Globus pallidus (tissue), 1 donor: ENCODE results near the gene IQUB.
A peak's percentile ranks its signal among the peaks of the same experiment; 100 is the strongest.
"Not testable (repeated sequence)": the region's sequence is repeated elsewhere in the genome, so short reads cannot be mapped to it uniquely, and the experiment has no call there.

Experiments
- DNase-seq: peaks from one replicate; pipeline ENCODE4 v3.0.0-alpha.2; 2015; ENCODE audit warnings: low spot score

The IQUB gene

DNA sequence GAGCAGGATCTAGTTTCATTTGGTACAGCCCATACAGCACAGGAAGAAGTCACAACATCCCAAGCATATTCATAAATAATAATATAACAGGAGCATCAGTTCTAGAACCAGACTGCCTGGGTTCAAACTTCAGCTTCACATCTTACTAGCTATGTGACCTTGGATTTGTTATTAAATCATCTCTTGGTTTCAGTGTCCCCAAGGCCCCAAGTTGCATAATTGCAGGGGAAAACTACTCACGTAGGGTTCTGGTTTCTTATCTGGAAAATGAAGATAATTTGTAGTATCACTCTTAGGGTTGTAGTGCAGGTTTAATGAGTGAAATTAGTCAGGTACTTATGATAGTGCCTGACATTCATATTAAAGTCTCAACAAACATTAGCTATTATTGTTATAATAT, 5.5 kb upstream of the IQUB start:
- no peak for DNase-seq

DNA sequence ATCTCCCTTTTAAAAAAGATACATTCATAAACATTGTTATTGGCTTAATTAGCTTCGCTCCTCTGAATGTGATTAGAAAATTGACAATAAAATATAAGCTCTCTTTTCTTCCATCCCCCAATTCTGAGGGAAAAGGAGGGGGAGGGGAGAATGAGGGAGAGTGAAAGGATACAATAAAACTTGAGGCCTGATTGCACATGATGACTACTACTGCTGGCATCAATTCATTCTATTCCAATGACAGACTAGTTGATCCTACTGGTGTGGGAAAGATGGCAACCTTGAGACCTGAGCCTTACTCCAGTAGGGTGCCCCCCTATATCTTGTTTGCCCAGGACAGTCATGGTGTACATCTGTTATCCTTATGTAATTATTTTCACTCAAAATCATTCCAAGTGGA, 4.5 kb upstream of the IQUB start:
- no peak for DNase-seq

DNA sequence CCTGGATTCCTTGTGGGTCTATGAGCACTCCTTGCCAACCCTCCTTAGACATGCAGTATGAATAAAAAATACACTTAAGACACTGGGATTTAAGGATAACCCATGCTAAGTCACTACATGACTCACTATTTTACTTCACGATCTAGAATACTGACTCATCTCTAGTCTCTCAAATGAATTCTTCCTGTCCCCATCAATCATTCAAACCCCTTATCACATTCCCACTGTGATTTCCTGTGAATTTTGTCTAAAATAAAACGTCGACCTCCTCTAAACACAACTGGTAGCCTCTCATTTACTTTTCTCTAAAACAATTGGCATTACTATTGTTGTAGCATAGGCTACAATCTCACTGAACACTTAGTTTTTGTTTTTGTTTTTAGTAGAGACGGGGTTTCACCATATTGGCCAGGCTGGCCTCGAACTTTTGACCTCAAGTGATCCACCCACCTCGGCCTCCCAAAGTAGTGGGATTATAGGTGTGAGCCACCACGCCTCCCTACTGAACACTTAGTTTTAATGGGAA, 3.9 kb upstream of the IQUB start:
- no peak for DNase-seq

DNA sequence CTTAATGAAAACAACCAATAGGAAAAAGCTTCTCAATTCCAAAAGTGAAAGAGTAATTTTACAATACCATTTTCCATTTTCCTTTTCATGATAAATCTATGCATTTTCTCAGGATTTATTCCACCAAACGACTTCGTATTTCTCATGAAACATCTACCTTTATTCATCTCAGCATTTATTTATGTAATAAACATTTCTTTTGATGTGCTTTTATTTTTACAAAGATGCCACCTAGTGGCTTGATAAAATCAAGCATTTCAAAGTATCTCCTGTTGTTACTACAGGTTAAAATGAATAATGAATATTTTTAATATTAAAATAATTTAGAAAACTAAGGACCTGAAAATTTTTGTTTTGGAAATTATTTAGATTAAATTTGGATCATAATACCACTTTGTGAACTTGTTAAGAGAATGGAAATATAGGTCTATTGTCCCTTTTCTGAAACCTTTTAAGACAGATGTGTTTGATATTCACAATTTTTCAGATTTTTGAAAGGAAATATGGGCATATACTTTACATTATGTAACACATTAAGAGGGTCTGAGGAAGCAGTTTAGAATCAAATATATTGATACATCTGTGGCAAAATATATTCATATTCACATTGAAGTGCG, 2.7 kb upstream of the IQUB start:
- peak; percentile 34 for DNase-seq

DNA sequence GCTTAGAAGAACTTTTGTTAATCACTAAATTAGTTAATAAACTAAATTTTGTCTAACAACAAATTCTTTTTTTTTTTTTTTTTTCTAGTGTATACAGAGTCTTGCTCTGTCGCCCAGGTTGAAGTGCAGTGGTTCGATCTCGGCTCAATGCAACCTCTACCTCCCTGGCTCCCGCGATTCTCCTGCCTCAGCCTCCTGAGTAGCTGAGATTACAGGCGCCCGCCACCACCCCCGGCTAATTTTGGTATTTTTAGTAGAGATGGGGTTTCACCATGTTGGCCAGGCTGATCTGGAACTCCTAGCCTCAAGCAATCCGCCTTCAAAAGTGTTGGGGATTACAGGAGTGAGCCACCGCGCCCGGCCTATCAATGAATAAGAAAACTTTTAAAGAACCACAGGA, 1.1 kb upstream of the IQUB start:
- DNase-seq = no peak

DNA sequence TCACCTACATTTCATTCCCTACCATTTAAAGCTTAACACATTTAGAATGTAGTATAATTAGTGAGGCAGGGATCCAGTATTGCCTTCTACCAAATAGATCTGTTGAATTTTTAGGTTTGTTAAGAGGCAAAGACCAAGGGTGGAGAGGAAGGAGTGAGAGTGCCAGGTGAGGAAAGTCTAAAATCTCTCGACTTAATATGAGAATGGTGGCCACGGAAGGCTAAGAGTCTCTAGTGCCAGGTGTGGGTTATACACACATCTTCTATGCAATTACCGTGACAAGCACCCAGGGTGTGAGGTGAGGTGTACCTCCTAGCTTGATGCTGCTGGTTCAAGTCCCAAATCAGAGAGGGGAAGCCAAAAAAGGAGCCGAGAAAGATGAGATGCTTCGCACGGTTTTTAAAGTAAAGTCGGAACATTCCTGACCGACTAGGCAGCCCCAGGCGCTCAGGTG, 439 bp downstream of the IQUB start:
- no peak for DNase-seq

GRCh38 chr7:123533553-123533917, 860 bp downstream of the IQUB start:
- no peak for DNase-seq

DNA sequence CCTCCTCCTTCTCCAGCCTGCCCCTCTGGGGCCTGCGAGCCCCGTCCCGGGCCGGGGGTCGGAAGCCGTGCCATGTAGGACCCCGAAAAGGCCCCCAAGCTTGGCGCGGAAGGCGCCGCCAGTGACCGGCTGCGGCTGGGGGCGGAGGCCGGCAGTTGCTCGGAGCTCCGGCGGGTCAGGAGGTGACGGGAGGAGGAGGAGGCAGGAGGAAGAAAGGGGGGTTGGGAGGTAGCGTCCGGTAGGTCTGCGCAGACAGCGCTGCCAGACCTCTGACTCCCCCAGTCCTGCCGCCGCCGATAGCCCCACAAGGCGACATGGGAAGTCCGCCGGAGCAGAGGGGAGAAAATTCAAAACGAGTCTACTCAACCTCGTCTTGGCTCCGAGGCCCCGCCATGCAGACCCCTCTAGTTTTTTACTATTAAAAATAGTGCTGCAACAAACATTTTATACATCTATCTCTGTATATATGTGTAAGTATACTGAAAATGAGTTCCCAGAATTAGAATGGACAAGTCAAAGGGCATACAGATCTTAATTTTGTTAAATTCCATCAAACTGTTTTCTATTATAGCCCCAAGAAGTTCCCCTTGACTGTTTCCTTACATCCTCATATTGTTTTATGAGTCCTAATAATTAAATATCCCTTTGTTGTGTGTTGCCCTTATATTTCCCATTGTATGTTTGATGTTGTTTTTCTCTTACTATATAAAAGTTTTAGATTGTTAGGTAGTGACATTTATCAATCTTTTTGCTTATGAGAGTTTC, 1.4 kb downstream of the IQUB start:
- peak; percentile 36 for DNase-seq

DNA sequence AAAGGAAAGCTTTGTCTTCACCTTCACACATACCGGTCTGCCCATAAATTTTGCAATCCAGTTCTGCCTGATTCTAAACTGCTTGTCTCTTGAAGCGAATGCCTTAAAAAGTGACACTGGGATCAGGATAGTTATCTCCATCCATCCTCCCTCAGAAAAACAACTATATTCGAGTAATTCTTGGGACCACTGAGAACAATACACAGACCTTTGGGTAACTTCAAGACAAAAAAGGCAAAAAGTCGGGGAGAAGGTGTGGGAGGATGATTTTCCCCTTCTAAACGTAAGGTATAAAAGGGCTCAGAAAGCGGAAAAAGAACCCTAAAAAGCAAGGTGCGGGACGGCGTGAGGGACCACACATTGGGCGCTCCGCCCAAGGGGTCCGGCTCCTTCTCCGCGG, 2.1 kb downstream of the IQUB start:
- not testable (repeated sequence) for DNase-seq

GRCh38 chr7:123530035-123530591, 4.3 kb downstream of the IQUB start:
- DNase-seq = not testable (repeated sequence)

DNA sequence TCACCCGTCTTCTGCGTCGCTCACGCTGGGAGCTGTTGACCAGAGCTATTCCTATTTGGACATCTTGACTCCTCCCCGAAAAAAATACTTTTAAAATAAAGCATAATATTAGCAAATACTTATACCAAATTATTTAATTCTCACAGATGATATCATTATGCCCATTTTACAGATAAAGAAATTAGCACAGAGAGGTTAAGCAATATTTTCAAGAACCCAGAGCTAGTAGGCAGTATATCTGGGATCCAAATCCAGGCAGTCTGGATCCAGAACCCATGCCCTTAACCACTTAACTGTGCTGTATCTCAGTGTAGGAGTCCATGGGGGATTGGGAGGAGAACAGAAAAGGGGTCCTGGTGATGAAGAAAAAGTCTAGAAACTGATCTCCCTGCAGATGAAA, 6.1 kb downstream of the IQUB start:
- DNase-seq = no peak

- DNase-seq = not testable (repeated sequence)
Measured at GRCh38 chr7:123527712-123528225, 6.6 kb downstream of the IQUB start.

- not testable (repeated sequence) for DNase-seq
Measured at GRCh38 chr7:123526533-123526932, 7.9 kb downstream of the IQUB start.

- no peak for DNase-seq
Measured at GRCh38 chr7:123522066-123522465, 12.3 kb downstream of the IQUB start.

DNA sequence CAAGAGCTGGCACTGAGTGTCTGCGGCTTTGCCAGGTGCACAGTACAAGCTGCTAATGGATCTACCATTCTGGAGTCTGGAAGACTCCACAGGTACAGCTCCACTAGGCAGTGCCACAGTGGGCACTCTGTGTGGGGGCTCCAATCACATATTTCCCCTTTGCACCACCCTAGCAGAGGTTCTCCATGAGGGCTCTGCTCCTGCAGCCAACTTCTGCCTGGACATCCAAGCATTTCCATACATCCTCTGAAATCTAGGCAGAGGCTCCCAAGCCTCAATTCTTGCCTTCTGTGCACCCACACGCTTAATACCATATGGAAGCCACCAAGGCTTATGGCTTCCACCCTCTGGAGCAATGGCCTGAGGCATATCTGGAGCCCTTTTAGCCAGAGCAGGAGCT, 29.2 kb downstream of the IQUB start:
- DNase-seq = no peak

DNA sequence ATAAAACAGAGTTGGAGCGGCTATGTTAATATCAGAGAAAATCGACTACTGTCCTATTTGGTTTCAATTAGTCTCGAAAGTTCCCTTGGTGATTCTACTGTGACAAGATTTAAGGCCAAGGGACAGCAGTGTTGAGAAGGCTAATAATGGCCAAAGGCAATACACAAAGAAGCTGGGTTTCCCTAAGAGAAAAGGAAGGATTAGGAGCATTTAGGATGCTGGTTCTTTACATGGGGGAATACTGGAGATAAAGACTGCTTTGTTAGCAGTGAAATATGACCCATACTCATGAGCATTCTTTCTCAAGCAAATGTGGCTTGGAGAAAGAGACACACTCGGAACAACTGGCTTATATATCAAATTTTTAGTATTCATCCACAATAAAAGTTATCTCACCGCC, 32.2 kb downstream of the IQUB start:
- DNase-seq = no peak

DNA sequence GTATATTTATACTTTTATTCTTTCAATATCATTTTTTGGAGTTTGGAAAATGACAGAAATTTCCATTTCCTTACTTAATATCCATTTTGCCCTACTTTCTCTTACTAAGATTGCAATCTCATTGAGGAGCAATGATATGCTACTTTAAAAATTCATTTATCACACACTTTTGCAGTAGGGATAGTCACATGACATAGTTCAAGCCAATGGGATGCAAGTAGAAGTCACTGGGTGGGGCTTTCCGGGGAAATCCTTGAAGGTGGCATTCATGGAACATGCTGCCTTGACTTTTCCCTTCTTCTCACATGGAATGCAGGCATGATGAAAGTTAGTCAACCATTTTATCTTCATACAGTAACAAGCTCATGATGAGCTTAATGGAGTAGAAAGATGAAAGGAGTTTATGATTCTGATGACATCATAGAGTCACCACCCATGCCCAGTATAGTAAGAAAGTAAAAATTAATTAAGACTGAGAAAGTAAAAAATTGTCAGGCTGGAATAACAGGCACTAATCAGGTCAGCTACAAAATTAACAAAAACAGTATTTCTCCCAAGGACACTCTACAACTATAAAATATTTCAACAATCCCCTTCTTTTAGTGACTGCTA, 33.4 kb downstream of the IQUB start:
- DNase-seq = no peak

DNA sequence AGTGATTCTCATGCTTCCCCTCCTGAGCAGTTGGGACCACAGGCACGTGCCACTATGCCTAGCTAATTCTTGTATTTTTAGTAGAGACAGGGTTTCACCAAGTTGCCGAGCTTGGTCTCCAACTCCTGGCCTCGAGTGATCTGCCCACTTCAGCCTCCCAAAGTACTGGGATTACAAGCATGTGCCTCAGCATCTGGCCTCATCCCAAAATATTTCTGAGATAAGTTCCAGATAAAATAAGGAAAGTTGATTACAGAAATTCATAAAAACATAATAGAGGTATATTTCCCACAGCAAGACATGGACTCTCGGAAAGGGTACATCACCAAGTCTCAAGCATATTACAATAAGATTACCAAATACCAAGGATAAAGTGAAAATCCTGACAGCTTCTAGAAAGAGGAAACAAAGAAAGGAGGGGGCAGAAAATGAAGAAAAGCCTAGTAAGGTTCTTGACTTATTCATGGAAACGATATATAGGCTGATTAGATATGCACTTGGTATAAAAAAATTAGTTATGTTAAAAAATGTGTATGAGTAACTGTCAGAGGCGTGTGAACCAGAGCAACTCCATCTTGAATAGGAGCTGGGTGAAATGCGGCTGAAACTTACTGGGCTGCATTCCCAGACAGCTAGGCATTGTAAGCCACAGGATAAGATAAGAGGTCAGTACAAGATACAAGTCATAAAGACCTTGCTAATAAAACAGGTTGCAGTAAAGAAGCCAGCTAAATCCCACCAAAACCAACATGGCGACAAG, 35.0 kb downstream of the IQUB start:
- DNase-seq = no peak

DNA sequence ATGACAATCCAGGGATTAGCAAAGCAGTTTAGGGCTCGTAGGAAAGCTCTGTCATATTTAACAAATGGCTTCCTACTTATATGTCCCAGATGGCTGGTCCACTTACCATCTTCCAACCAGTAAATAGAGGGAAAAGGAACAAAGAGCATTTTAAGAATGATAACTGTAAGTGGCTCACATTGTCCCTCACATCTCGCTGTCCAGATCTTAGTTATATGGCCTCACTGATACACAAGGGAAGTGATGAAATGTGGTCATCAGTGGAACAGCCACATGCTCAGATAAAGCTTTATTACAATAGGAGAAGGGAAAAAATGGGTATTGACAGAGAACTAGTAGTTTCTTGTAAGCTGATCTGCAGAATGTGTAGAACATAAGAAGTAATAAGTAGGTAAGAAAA, 35.8 kb downstream of the IQUB start:
- DNase-seq = no peak

DNA sequence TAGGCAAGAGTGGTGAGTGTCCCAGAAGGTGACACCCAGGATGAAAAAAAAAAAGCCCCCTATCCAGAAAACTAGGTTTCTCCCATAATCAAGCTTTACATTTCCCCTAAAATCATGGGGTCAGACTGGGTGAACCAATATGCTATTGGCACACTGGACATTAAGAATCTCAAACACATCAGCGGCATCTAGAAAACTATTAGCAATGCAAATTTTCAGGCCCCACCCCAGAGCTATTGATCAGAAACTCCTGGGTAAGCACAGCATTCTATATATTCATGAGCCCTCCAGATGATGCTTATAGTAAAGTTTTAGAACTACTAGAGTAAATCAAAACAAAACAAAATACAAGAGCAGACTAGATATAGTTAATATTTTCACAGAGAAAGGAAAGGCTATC, 36.4 kb downstream of the IQUB start:
- no peak for DNase-seq

DNA sequence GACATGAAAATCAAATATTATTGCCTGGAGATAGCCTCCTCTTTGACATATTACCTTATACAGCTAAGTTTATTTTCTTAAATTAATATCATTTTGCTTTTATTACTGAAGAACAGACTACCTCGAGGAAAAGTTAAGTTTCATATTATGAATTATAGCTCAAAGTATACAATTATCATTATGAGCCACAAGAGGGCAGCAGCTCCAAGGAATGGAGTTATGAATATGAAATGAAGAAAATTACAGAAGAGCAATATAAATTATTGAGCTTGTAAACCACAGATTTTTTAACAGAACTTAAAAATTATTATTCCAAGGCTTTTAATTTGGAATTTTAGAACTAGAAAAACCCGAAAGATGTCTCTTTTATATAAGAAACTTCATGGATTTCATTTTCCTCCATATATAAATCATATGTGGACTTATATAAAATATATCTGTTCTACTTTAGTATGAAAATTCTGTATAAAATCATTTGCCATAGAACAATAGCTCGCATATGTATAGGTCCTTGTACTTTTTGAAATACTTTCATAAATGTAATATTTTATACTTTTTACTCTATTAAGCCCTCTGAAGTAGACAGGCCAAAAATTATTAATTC, 40.1 kb downstream of the IQUB start:
- DNase-seq = peak; percentile 23
